Stimulated activated naive CD8-positive, alpha-beta T cell treated with anti-CD3 and anti-CD28 coated beads, Interleukin-15, Interleukin-2, amounts not matched to agents 100 ng/mL and 50 ng/mL, for 24 hours (primary cell): ENCODE results near the gene GALNT18.

Experiments used
- H3K27ac Mint-ChIP-seq: one replicate; pipeline ENCODE4 v1.8.0; 2021; ENCODE audit warnings: mild to moderate bottlenecking, mixed read lengths
- H3K27me3 Mint-ChIP-seq: one replicate; pipeline ENCODE4 v1.8.0; 2021; ENCODE audit warnings: mixed read lengths
- H3K36me3 Mint-ChIP-seq: one replicate; pipeline ENCODE4 v1.8.0; 2021; ENCODE audit warnings: low read depth, mixed read lengths
- H3K4me1 Mint-ChIP-seq: one replicate; pipeline ENCODE4 v1.8.0; 2021; ENCODE audit warnings: low read depth, mixed read lengths
- H3K4me3 Mint-ChIP-seq: one replicate; pipeline ENCODE4 v1.8.0; 2021; ENCODE audit warnings: mild to moderate bottlenecking, mixed read lengths
- H3K9me3 Mint-ChIP-seq: one replicate; pipeline ENCODE4 v1.8.0; 2021; ENCODE audit warnings: mixed read lengths

The GALNT18 gene

DNA sequence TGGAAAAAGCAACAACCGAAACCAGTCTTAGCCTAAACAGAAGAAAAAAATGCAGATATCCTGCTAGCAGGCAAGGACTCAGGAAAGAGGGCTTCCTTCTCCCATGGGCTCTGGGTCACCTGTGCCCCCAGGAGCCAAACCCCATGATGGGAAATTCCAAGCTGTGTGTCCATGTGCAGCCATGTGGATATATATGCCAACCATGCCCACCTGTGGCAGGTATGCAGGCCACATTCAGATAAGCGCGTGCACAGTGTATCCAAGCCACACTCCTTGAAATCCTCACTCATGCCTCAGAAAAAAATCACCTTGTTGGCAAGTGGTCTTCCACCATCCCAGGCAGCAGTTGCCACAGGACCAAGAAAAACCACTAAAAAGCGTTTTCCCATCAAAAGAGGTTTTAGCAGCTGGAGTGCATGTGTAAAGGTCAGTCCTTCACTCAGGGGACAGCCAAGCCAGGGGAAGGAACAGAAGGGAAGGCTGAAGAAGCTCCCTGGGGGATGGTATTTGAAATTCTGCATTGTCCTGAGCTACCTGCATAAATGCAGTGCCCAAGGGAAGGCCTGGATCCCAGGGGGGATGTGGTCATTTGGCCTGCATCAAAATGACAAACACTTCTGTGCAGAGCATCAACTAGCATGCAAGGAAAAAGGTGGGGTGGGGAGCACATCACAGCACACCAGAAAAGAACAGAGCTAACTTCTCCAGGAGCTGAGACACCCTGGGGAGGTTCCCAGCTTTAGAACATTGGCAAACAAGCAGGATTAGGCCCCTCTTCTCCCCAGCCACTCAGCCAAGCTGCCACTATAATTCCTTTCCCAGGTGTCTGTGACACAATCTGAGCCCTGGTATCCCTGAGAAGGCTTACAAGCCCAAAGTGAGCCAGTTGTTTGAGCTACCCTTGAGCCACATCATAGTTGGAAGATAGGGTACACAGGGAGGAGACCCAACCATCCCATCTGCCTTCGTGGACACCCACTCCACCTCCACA lies 76.2 kb downstream of the GALNT18 start:
- no peaks in the 10 kb centered on the region for H3K4me1 Mint-ChIP-seq
- H3K4me3 Mint-ChIP-seq, result no peak overlapping the region
- H3K36me3 Mint-ChIP-seq, result no peaks in the 10 kb centered on the region
- H3K27me3 Mint-ChIP-seq, result no peaks in the 10 kb centered on the region
- H3K9me3 Mint-ChIP-seq, result no peaks in the 10 kb centered on the region
- no peak overlapping the region for H3K27ac Mint-ChIP-seq

DNA sequence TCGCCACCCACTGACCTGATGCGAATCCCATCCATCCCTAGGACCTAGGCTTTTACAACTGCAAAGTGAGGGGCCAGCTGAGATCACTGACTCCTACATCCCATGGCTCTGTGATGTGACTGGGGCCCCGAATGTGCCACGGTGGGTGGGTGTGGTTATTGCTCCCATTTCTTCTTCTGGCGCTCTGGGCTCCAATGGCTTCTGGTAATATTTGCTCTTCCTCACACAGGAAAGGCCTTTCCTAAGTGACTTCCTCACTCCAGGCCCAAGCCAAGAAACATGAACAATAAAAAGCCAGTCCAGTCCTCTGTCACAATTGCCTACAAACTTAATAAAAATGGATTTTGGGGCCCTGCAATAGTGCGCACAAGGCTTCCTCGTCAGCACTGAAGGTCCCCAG lies 78.1 kb downstream of the GALNT18 start:
- Mint-ChIP-seq H3K4me1 (no peaks in the 10 kb centered on the region), H3K36me3 (no peaks in the 10 kb centered on the region), H3K27me3 (no peaks in the 10 kb centered on the region), H3K9me3 (no peaks in the 10 kb centered on the region), H3K4me3 (no peak overlapping the region), H3K27ac (no peak overlapping the region)

DNA sequence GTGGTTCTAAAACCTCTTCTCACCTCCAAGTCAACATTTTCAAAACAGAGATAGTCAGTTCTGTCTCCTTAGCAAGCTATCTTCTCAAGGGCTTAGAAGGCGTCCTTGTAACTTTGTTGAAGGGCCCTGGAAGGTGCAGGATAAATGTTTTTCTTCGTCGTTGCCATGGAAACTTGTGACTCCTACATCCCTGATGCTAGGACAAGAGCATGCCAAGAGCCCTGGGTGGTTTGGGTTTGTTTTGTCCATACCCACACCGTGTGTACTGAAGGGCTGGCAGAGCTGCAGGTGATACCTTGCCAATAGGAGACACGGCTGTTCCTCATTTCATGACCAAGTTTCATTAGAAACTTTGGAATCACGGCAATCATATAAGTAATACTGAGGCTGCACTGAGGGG lies 81.6 kb downstream of the GALNT18 start:
- Mint-ChIP-seq H3K27ac (no peak overlapping the region), H3K36me3 (no peaks in the 10 kb centered on the region), H3K4me3 (no peak overlapping the region), H3K9me3 (no peaks in the 10 kb centered on the region), H3K27me3 (no peaks in the 10 kb centered on the region), H3K4me1 (no peaks in the 10 kb centered on the region)

GRCh38 chr11:11538277-11538960 lies 83.4 kb downstream of the GALNT18 start:
- H3K36me3 Mint-ChIP-seq, result no peaks in the 10 kb centered on the region

DNA sequence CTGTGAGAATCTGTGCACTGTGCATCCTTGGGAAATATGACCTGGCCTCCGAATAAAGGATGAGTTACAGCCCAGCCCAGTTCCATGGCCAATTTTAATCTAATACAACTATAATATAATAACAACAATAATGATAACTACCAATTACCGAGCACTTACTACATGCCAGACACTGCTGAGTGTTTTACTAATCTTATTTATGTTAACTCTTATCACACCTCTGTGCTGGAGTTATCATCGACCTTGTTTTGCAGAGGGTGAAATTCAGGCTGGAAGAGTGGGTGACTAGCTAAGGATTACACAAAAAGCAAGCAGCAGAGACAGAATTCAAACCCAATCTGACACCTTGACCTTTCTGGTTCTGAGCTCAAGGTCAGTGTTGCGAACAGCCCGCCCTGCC lies 83.9 kb downstream of the GALNT18 start:
- Mint-ChIP-seq H3K27me3 (no peaks in the 10 kb centered on the region), H3K4me3 (no peak overlapping the region), H3K9me3 (no peaks in the 10 kb centered on the region), H3K27ac (no peak overlapping the region), H3K36me3 (no peaks in the 10 kb centered on the region), H3K4me1 (no peaks in the 10 kb centered on the region)

More at GRCh38 chr11:11538277-11538960, 83.4 kb downstream of the GALNT18 start:
- no peaks in the 10 kb centered on the region for H3K9me3 Mint-ChIP-seq
- H3K4me1 Mint-ChIP-seq, result no peaks in the 10 kb centered on the region
- H3K27ac Mint-ChIP-seq, result no peak overlapping the region
- no peaks in the 10 kb centered on the region for H3K27me3 Mint-ChIP-seq
- no peak overlapping the region for H3K4me3 Mint-ChIP-seq

GRCh38 chr11:11537372-11537771 lies 84.4 kb downstream of the GALNT18 start:
- Mint-ChIP-seq H3K4me3 (no peak overlapping the region), H3K27me3 (no peaks in the 10 kb centered on the region), H3K27ac (no peak overlapping the region), H3K4me1 (no peaks in the 10 kb centered on the region), H3K36me3 (no peaks in the 10 kb centered on the region), H3K9me3 (no peaks in the 10 kb centered on the region)

DNA sequence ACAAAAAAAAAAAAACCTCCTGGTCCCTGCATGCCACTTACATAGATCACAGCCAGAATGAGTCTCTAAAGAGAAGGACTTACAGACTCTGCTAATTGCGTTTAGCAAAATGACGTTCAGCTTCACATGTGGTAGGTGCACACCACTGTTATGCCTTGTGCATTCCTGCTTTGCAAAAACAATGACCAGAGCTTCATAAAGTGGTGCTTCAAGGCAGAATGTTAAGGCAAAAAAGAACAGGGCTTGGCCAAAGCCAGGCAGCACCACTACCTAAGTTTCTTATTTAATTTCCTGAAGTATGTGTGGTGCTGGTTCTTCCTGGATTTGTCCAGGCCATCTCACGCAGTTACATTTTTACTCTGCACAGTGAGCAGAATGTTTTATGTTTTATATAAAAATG lies 85.2 kb downstream of the GALNT18 start:
- Mint-ChIP-seq H3K27me3 (no peaks in the 10 kb centered on the region), H3K36me3 (no peaks in the 10 kb centered on the region), H3K4me3 (no peak overlapping the region), H3K9me3 (no peaks in the 10 kb centered on the region), H3K27ac (no peak overlapping the region), H3K4me1 (no peaks in the 10 kb centered on the region)

DNA sequence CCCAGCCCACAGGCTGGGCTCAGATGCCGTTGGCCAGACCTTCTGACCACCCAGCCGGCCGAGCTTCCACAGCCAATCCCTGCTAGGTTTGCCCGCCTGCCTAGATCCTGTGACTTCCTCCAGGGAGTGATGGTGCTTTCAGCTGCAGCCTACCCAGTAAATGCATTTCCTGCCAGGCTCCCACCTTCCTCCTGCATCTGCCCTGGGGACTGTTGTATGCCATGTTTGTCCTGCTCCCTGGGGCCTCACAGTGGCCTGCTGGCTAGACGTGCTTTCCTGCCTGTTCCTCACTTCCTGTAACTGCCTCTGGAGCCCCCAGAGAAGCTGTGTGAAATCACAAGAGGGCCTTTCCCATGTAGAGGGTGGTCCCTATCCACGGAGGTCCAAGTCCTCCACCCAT lies 86.2 kb downstream of the GALNT18 start:
- no peaks in the 10 kb centered on the region for H3K27me3 Mint-ChIP-seq
- H3K4me3 Mint-ChIP-seq, result no peak overlapping the region
- H3K4me1 Mint-ChIP-seq, result no peaks in the 10 kb centered on the region
- H3K9me3 Mint-ChIP-seq, result no peaks in the 10 kb centered on the region
- H3K36me3 Mint-ChIP-seq, result no peaks in the 10 kb centered on the region
- H3K27ac Mint-ChIP-seq, result no peak overlapping the region

GRCh38 chr11:11534981-11535380 lies 86.8 kb downstream of the GALNT18 start:
- Mint-ChIP-seq H3K27ac (no peak overlapping the region), H3K9me3 (no peaks in the 10 kb centered on the region), H3K27me3 (no peaks in the 10 kb centered on the region), H3K4me1 (no peaks in the 10 kb centered on the region), H3K36me3 (no peaks in the 10 kb centered on the region), H3K4me3 (no peak overlapping the region)

DNA sequence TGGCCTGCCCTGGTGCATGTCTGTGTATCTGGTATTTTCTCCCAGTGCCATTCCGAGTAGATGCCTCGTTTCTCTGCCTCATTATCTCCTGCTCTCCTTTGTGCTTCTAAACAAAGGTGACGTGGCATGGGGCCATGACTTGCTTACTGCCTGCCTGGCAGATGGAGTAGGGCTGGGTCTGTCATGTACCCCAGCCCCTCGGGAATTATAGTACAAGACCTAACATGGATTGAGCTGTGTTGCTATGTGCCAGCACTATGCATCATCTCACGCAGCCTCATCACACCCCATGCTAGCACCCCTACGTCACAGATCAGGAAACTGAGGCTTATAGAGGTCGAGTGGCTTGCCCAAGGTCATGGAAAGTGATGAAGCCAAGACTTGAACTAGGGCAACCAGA lies 88.1 kb downstream of the GALNT18 start:
- Mint-ChIP-seq H3K36me3 (no peaks in the 10 kb centered on the region), H3K4me1 (no peaks in the 10 kb centered on the region), H3K9me3 (no peaks in the 10 kb centered on the region), H3K27ac (no peak overlapping the region), H3K4me3 (no peak overlapping the region), H3K27me3 (no peaks in the 10 kb centered on the region)

GRCh38 chr11:11533057-11533456 lies 88.7 kb downstream of the GALNT18 start:
- H3K36me3 Mint-ChIP-seq, result no peaks in the 10 kb centered on the region
- no peaks in the 10 kb centered on the region for H3K27me3 Mint-ChIP-seq
- H3K4me1 Mint-ChIP-seq, result no peaks in the 10 kb centered on the region
- no peak overlapping the region for H3K27ac Mint-ChIP-seq
- no peaks in the 10 kb centered on the region for H3K9me3 Mint-ChIP-seq
- no peak overlapping the region for H3K4me3 Mint-ChIP-seq

- Mint-ChIP-seq H3K27me3 (no peaks in the 10 kb centered on the region), H3K27ac (no peak overlapping the region), H3K9me3 (no peaks in the 10 kb centered on the region), H3K4me1 (no peaks in the 10 kb centered on the region), H3K4me3 (no peak overlapping the region), H3K36me3 (no peaks in the 10 kb centered on the region)
Observed at GRCh38 chr11:11532574-11532973, 89.2 kb downstream of the GALNT18 start.

DNA sequence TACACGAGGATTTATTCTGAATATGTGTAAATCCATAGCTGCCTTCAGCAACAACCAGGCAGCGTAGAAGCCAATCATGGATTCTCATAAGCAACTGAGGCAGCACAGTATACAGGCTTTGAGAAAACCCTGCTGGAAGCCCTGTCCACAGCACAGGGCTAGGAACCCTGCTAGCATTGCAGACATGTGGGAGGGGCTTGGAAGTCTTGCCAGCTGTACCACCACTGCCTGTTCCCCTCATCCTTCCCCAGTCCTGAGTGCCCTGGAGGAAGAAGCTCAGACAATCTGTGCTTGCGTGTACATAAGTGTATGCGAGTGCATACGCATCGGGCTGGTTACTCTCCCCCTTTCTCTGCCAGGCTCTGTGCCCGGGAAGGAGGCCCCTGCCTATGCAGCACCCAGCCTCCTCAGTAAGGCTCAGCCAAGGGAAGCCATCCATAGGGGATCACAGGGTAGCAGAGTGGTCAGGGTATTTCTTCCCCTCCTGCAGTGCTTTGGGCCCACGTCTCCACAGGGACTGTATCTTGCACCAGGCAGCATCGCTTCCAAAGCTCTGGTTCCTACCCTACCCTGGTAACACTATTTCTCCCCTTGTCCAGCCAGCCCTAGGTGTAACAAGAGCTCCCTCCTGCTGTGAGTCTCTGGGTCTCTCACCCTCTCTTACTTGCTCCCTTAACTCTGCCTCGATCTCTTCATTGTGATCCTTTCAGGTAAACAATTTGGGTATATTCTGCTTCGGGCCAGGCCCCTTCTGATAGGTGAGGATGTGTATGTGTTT lies 90.5 kb downstream of the GALNT18 start:
- H3K27me3 Mint-ChIP-seq, result no peaks in the 10 kb centered on the region
- H3K4me3 Mint-ChIP-seq, result no peak overlapping the region
- H3K36me3 Mint-ChIP-seq, result no peaks in the 10 kb centered on the region
- H3K27ac Mint-ChIP-seq, result no peak overlapping the region
- no peaks in the 10 kb centered on the region for H3K9me3 Mint-ChIP-seq
- no peaks in the 10 kb centered on the region for H3K4me1 Mint-ChIP-seq

- Mint-ChIP-seq H3K4me3 (no peak overlapping the region), H3K27me3 (no peaks in the 10 kb centered on the region), H3K9me3 (no peaks in the 10 kb centered on the region), H3K4me1 (no peaks in the 10 kb centered on the region), H3K36me3 (no peaks in the 10 kb centered on the region), H3K27ac (no peak overlapping the region)
Observed at GRCh38 chr11:11528986-11529385, 92.8 kb downstream of the GALNT18 start.

GRCh38 chr11:11525283-11525682 lies 96.5 kb downstream of the GALNT18 start:
- Mint-ChIP-seq H3K9me3 (no peaks in the 10 kb centered on the region), H3K4me3 (no peak overlapping the region), H3K4me1 (no peaks in the 10 kb centered on the region), H3K27me3 (no peaks in the 10 kb centered on the region), H3K27ac (no peak overlapping the region), H3K36me3 (no peaks in the 10 kb centered on the region)
